ENCODE data around the gene SERPINA3.

DNA sequence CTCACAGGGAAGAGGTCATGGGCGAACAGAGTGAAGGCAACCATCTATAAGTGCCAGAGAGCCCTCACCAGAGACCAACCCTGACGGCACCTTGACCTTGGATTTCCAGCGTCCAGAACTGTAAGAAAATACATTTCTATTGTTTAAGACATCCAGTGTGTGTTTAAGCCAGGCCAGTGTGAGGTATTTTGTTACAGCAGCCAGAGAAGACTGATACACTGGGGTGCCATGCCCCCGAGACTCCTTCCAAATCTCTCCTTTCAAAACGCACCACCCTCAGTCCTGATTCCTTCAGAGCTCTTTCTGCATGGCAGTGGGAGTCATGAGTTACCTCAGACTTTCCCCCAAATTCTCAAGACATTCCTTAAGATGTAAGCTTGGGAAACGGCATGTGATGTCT, 33.5 kb upstream of the SERPINA3 start:
- TF ChIP-seq, protein P1, sequence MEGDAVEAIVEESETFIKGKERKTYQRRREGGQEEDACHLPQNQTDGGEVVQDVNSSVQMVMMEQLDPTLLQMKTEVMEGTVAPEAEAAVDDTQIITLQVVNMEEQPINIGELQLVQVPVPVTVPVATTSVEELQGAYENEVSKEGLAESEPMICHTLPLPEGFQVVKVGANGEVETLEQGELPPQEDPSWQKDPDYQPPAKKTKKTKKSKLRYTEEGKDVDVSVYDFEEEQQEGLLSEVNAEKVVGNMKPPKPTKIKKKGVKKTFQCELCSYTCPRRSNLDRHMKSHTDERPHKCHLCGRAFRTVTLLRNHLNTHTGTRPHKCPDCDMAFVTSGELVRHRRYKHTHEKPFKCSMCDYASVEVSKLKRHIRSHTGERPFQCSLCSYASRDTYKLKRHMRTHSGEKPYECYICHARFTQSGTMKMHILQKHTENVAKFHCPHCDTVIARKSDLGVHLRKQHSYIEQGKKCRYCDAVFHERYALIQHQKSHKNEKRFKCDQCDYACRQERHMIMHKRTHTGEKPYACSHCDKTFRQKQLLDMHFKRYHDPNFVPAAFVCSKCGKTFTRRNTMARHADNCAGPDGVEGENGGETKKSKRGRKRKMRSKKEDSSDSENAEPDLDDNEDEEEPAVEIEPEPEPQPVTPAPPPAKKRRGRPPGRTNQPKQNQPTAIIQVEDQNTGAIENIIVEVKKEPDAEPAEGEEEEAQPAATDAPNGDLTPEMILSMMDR (IDR thresholded peaks at IDR 0.05), result no peak
- TF ChIP-seq EZH2 (IDR thresholded peaks at IDR 0.05; ENCODE audit: borderline replicate concordance, insufficient read depth, low read depth, low read length, poor library complexity, severe bottlenecking), result no peak
